GM10847 (cell line): Measurements from ENCODE around the gene OR52R1.

Experiments used
- POLR2A ChIP-seq: IDR thresholded peaks from 2 replicates; pipeline ENCODE4 v1.6.1; 2011; ENCODE audit not compliant: insufficient read length; ENCODE audit errors: extremely low read depth

The OR52R1 gene

GRCh38 chr11:4766420-4767043, 37.6 kb downstream of the OR52R1 start:
- no peak for TF ChIP-seq POLR2A

GRCh38 chr11:4763096-4763495, 41.1 kb downstream of the OR52R1 start:
- TF ChIP-seq POLR2A, result no peak
